ENCODE data around the gene EMSY.

DNA sequence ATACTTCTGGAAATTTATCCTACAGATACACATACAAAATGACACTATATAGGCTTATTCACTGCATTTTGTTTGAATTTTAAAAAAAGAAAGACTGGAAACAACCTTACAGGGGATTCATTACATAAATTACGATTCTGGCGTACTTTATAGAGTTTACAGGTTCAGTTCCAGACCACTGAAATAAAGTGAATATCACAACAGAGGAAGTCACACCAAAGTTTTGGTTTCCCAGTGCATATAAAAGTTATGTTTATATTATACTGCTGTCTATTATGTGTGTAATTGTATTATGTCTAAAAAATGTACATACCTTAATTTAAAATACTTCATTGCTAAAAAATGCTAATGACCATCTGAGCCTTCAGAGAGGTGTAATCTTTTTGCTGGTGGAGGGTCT, 62.0 kb downstream of the EMSY start:
- TF ChIP-seq, protein P1, sequence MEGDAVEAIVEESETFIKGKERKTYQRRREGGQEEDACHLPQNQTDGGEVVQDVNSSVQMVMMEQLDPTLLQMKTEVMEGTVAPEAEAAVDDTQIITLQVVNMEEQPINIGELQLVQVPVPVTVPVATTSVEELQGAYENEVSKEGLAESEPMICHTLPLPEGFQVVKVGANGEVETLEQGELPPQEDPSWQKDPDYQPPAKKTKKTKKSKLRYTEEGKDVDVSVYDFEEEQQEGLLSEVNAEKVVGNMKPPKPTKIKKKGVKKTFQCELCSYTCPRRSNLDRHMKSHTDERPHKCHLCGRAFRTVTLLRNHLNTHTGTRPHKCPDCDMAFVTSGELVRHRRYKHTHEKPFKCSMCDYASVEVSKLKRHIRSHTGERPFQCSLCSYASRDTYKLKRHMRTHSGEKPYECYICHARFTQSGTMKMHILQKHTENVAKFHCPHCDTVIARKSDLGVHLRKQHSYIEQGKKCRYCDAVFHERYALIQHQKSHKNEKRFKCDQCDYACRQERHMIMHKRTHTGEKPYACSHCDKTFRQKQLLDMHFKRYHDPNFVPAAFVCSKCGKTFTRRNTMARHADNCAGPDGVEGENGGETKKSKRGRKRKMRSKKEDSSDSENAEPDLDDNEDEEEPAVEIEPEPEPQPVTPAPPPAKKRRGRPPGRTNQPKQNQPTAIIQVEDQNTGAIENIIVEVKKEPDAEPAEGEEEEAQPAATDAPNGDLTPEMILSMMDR (IDR thresholded peaks at IDR 0.05; ENCODE audit: insufficient read depth, low read length, poor library complexity, severe bottlenecking), result no peak
- TF ChIP-seq EZH2phosphoT487 (conservative IDR thresholded peaks at IDR 0.05; ENCODE audit: low read length), result no peak

Measured in SU-DHL-6 (cell line).